Measurements from ENCODE around the gene LSR. TPM values are rescaled to one million over a fixed set of nuclear protein-coding genes. Genes with fewer than 3 reads are reported as not detected.

The LSR gene
- total RNA-seq, 5 donors from 2014 or later (not counting 1 experiment from before 2014, with no cell fraction given), result 36.8 to 64.9 (median 57.4) TPM

DNA sequence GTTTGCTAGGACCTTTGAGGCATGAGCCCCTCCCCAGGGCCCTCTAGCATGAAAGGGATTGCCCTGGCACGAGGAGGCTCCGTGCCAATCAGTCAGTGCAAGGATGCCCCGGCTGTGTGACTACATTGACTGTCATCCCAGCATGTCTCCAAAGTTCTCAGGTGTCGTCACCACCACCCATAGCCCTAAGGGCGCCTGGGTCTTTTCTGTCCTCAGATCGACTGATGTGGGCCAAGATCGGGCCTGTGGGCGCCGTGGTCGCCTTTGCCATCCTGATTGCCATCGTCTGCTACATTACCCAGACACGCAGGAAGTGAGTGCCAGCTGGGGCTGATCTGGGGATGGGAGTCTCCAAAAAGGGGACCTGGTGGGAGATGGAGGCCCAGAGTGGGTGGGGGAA is 61.5 kb downstream of the LSR start:
- Mint-ChIP-seq H3K27me3 (no peaks in the 10 kb centered on the region), H3K9me3 (no peaks in the 10 kb centered on the region), H3K4me1 (peaks cover 0 to 2% (median 0%) of the 10 kb centered on the region in 3 donors), H3K36me3 (no peaks in the 10 kb centered on the region), H3K4me3 (no peak overlapping the region), H3K27ac (peak overlapping the region in 1 of 2 donors; percentile 55)
- Histone ChIP-seq H3K9me3 (no peaks in the 10 kb centered on the region), H3K36me3 (ENCODE audit: control insufficient read depth in 2 of 2, extremely low read depth in 1 of 2, insufficient read depth in 1 of 2, low read length in 1 of 2) (no peaks in the 10 kb centered on the region), H3K27ac (ENCODE audit: low read length) (no peak overlapping the region), H3K27me3 (replicated peaks in 1 of 2; ENCODE audit: control insufficient read depth in 2 of 2, extremely low read depth in 1 of 2, insufficient read depth in 2 of 2, low read length in 1 of 2) (peaks cover 0 to 18% of the 10 kb centered on the region in 2 experiments), H3K4me1 (ENCODE audit: control insufficient read depth in 1 of 2, extremely low read depth in 1 of 2, insufficient read depth in 2 of 2, low read length in 2 of 2) (no peaks in the 10 kb centered on the region), H3K4me3 (ENCODE audit: control insufficient read depth in 1 of 2, extremely low read depth in 1 of 2, low read length in 1 of 2) (no peak overlapping the region)
- DNase-seq (no peak), ATAC-seq (replicated peaks in 1 of 4) (peak in 2 of 4 experiments; percentile 23 to 42)
- ChIA-PET POLR2A (no interaction called here), CTCF (no interaction called here)
- WGBS (ENCODE audit: insufficient coverage), result 39% methylated on average over 11 of the region's 12 CpGs

DNA sequence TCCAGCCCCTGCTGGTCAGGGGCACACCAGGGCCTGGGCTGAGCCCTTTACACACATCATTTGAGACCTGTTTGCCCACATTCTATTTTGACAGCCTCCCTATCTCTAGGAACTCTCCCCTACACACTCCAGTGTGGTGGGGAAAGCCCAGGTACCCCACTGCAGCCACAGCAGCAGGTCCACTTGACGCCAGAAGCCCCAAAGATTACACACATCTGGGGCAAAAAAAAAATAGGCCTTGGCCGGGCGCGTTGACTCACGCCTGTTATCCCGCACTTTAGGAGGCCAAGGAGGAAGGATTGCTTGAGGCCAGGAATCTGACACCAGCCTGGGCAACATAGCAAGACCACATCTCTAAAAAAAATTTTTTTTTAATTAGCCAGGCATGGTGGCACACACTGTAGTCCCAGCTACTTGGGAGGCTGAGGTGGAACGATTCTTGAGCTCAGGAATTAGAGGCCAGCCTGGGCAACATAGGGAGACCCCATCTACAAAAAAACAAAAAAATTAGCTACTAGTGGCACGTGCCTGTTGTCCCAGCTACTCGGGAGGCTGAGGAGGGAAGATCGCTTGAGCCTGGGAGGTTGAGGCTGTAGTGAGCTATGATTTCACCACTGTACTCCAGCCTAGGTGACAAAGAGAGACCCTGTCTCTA is 62.1 kb downstream of the LSR start:
- Mint-ChIP-seq H3K36me3 (no peaks in the 10 kb centered on the region), H3K4me3 (no peak overlapping the region), H3K9me3 (no peaks in the 10 kb centered on the region), H3K27ac (no peak overlapping the region), H3K4me1 (peaks cover 0 to 2% (median 0%) of the 10 kb centered on the region in 3 donors), H3K27me3 (no peaks in the 10 kb centered on the region)
- no peak overlapping the region for H3K27ac ChIP-seq (ENCODE audit: low read length)
- POLR2A ChIA-PET, result no interaction called here
- no peaks in the 10 kb centered on the region for H3K9me3 ChIP-seq
- no peak for ATAC-seq (replicated peaks in 1 of 4)
- WGBS (ENCODE audit: insufficient coverage), result 87% methylated on average over 5 of the region's 10 CpGs
- no peak overlapping the region for H3K4me3 ChIP-seq (ENCODE audit: control insufficient read depth in 1 of 2, extremely low read depth in 1 of 2, low read length in 1 of 2)
- no peak for DNase-seq
- no peaks in the 10 kb centered on the region for H3K36me3 ChIP-seq (ENCODE audit: control insufficient read depth in 2 of 2, extremely low read depth in 1 of 2, insufficient read depth in 1 of 2, low read length in 1 of 2)
- CTCF ChIA-PET, result no interaction called here
- peaks cover 0 to 15% of the 10 kb centered on the region in 2 experiments for H3K27me3 ChIP-seq (replicated peaks in 1 of 2; ENCODE audit: control insufficient read depth in 2 of 2, extremely low read depth in 1 of 2, insufficient read depth in 2 of 2, low read length in 1 of 2)
- no peaks in the 10 kb centered on the region for H3K4me1 ChIP-seq (ENCODE audit: control insufficient read depth in 1 of 2, extremely low read depth in 1 of 2, insufficient read depth in 2 of 2, low read length in 2 of 2)

DNA sequence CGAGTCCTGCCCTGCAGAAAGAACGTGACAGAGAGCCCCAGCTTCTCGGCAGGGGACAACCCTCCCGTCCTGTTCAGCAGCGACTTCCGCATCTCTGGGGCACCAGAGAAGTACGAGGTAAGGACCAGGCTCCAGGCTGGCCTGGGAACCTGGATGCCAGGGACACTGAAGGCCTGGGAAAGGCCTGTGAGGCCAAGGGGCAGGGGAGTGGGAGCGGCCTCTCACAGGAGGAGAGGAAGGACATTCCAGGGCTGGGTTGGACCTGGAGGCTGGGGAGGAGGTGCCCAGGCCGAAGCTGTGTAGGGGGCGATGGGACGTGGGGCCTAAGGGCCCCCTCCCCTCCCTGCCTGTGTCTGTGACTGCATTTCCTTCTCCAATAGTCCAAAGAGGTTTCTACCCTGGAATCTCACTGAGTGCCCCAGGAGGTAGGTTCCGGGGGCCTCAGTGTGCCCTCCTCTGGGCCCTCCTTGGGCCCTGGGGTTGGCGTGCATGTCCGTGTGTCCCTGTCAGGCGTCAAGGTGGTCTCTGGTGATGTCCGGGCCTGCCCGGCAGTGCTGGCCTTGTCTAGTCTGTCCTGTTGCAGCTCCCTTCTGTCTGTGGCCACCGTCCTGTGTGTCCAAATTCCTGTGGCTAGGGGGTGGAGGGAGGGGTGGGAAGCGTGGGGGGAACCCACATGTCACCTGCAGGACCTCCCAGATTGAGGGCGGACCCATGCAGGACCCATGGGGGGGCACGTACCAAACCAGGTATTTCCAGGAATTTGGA is 63.3 kb downstream of the LSR start:
- H3K4me3 Mint-ChIP-seq, result no peak overlapping the region
- H3K27me3 Mint-ChIP-seq, result no peaks in the 10 kb centered on the region
- no peak overlapping the region for H3K27ac Mint-ChIP-seq
- ChIA-PET POLR2A (no interaction called here), CTCF (no interaction called here)
- DNase-seq (no peak), ATAC-seq (replicated peaks in 1 of 4) (no peak)
- Histone ChIP-seq H3K36me3 (ENCODE audit: control insufficient read depth in 2 of 2, extremely low read depth in 1 of 2, insufficient read depth in 1 of 2, low read length in 1 of 2) (no peaks in the 10 kb centered on the region), H3K27me3 (replicated peaks in 1 of 2; ENCODE audit: control insufficient read depth in 2 of 2, extremely low read depth in 1 of 2, insufficient read depth in 2 of 2, low read length in 1 of 2) (peaks cover 0 to 15% of the 10 kb centered on the region in 2 experiments), H3K4me3 (ENCODE audit: control insufficient read depth in 1 of 2, extremely low read depth in 1 of 2, low read length in 1 of 2) (no peak overlapping the region), H3K9me3 (no peaks in the 10 kb centered on the region), H3K27ac (ENCODE audit: low read length) (no peak overlapping the region), H3K4me1 (ENCODE audit: control insufficient read depth in 1 of 2, extremely low read depth in 1 of 2, insufficient read depth in 2 of 2, low read length in 2 of 2) (no peaks in the 10 kb centered on the region)
- no peaks in the 10 kb centered on the region for H3K36me3 Mint-ChIP-seq
- 90% methylated on average over 12 of the region's 21 CpGs for WGBS (ENCODE audit: insufficient coverage)
- H3K4me1 Mint-ChIP-seq, result peaks cover 0 to 2% (median 0%) of the 10 kb centered on the region in 3 donors
- H3K9me3 Mint-ChIP-seq, result no peaks in the 10 kb centered on the region

DNA sequence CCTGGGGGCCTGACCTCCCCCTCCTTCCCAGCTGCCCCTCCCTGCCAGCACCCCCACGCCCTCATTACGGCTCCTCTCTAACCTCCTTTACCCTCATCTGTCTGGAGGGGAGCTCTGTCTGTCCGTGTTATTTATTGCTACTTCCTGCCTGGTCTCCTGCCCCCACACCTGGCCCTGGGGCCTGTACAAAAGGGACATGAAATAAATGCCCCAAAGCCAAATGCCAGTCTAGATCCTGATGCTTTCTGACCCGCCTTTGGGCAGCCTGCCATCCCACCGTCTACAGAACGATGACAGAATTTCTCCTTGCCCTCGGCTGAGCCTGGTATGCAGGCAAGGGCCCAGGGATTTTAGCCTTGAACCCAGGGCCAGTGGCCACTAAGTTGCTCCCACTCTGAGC is 64.8 kb downstream of the LSR start:
- no peak for ATAC-seq (replicated peaks in 1 of 4)
- no peak for DNase-seq
- Mint-ChIP-seq H3K4me1 (peaks cover 0 to 5% (median 2%) of the 10 kb centered on the region in 3 donors), H3K27ac (no peak overlapping the region), H3K9me3 (no peaks in the 10 kb centered on the region), H3K4me3 (no peak overlapping the region), H3K27me3 (peaks cover 0 to 2% of the 10 kb centered on the region in 2 donors), H3K36me3 (no peaks in the 10 kb centered on the region)
- Histone ChIP-seq H3K9me3 (no peaks in the 10 kb centered on the region), H3K4me3 (ENCODE audit: control insufficient read depth in 1 of 2, extremely low read depth in 1 of 2, low read length in 1 of 2) (no peak overlapping the region), H3K27ac (ENCODE audit: low read length) (no peak overlapping the region), H3K27me3 (replicated peaks in 1 of 2; ENCODE audit: control insufficient read depth in 2 of 2, extremely low read depth in 1 of 2, insufficient read depth in 2 of 2, low read length in 1 of 2) (peaks cover 0 to 16% of the 10 kb centered on the region in 2 experiments), H3K36me3 (ENCODE audit: control insufficient read depth in 2 of 2, extremely low read depth in 1 of 2, insufficient read depth in 1 of 2, low read length in 1 of 2) (no peaks in the 10 kb centered on the region), H3K4me1 (ENCODE audit: control insufficient read depth in 1 of 2, extremely low read depth in 1 of 2, insufficient read depth in 2 of 2, low read length in 2 of 2) (no peaks in the 10 kb centered on the region)
- ChIA-PET POLR2A (no interaction called here), CTCF (no interaction called here)
- WGBS (ENCODE audit: insufficient coverage), result 47% methylated on average over 5 of the region's 7 CpGs

DNA sequence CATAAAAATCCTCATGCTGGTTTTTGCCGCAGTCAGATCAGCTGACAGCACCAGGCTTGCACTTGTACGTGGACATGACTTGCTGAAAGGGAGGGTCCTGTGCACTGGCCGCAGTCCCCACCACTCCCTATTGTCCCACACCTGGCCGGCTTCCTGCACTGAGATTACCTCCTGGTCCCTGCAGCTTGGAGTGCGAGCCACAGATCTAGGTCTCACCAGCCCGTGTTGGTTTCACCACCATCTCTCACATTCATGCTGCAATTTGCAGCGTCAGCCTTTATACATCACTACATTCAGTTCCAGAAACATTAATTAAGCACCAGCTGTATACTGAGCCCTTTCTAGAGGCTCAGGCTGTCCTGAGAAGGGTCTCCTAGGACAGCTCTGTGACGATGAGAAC is 65.2 kb downstream of the LSR start:
- Histone ChIP-seq H3K36me3 (ENCODE audit: control insufficient read depth in 2 of 2, extremely low read depth in 1 of 2, insufficient read depth in 1 of 2, low read length in 1 of 2) (no peaks in the 10 kb centered on the region), H3K27ac (ENCODE audit: low read length) (no peak overlapping the region), H3K4me3 (ENCODE audit: control insufficient read depth in 1 of 2, extremely low read depth in 1 of 2, low read length in 1 of 2) (no peak overlapping the region), H3K9me3 (no peaks in the 10 kb centered on the region), H3K4me1 (ENCODE audit: control insufficient read depth in 1 of 2, extremely low read depth in 1 of 2, insufficient read depth in 2 of 2, low read length in 2 of 2) (no peaks in the 10 kb centered on the region), H3K27me3 (replicated peaks in 1 of 2; ENCODE audit: control insufficient read depth in 2 of 2, extremely low read depth in 1 of 2, insufficient read depth in 2 of 2, low read length in 1 of 2) (peaks cover 0 to 20% of the 10 kb centered on the region in 2 experiments)
- Mint-ChIP-seq H3K27me3 (peaks cover 0 to 5% of the 10 kb centered on the region in 2 donors), H3K4me1 (peaks cover 0 to 9% (median 5%) of the 10 kb centered on the region in 3 donors), H3K36me3 (no peaks in the 10 kb centered on the region), H3K27ac (no peak overlapping the region), H3K9me3 (no peaks in the 10 kb centered on the region), H3K4me3 (no peak overlapping the region)
- ChIA-PET CTCF (interaction anchor here in 1 of 2 donors (0.6 kb wide), 1 partner anchor 130 kb away, joined by 3 read pairs; no protein-coding TSS in a partner anchor), POLR2A (no interaction called here)
- WGBS (ENCODE audit: insufficient coverage), result 89% methylated on average over 5 of the region's 8 CpGs
- no peak for ATAC-seq (replicated peaks in 1 of 4)
- DNase-seq, result no peak

DNA sequence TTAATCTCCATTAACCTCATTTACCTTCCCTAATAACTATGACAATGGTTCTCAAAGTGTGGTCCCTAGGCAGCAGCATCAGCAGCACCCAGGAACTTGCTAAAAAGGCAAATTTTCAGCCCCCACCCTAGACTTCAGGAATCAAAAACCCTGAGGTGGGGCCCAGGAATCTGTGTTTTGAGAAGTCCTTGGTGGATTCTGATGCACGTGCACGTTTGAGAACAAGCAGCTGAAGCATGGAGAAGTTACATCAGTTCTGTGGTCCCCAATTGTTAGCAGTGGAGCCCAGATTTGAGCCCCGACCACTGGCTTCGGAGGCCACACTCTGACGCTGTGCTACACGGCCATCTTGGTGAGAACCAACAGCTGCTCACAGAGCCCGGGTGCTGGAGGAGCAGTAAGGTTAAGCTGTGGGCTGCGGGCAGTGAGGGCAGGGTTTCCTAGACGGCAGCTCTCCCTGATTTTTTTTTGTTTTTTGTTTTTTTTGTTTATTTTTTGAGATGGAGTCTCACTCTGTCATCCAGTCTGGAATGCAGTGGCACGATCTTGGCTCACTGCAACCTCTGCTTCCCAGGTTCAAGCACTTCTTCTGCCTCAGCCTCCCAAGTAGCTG is 66.2 kb downstream of the LSR start:
- Mint-ChIP-seq H3K27me3 (peaks cover 0 to 5% of the 10 kb centered on the region in 2 donors), H3K27ac (no peak overlapping the region), H3K4me1 (peaks cover 0 to 9% (median 5%) of the 10 kb centered on the region in 3 donors), H3K4me3 (no peak overlapping the region), H3K36me3 (no peaks in the 10 kb centered on the region), H3K9me3 (no peaks in the 10 kb centered on the region)
- DNase-seq, result no peak
- no peak for ATAC-seq (replicated peaks in 1 of 4)
- WGBS (ENCODE audit: insufficient coverage), result 85% methylated on average over 8 of the region's 10 CpGs
- POLR2A ChIA-PET, result no interaction called here
- CTCF ChIA-PET, result interaction anchor here in 1 of 2 donors (0.6 kb wide), 1 partner anchor 41 kb away, joined by 4 read pairs; no protein-coding TSS in a partner anchor
- Histone ChIP-seq H3K9me3 (no peaks in the 10 kb centered on the region), H3K27me3 (replicated peaks in 1 of 2; ENCODE audit: control insufficient read depth in 2 of 2, extremely low read depth in 1 of 2, insufficient read depth in 2 of 2, low read length in 1 of 2) (peaks cover 0 to 24% of the 10 kb centered on the region in 2 experiments), H3K4me3 (ENCODE audit: control insufficient read depth in 1 of 2, extremely low read depth in 1 of 2, low read length in 1 of 2) (no peak overlapping the region), H3K27ac (ENCODE audit: low read length) (no peak overlapping the region), H3K36me3 (ENCODE audit: control insufficient read depth in 2 of 2, extremely low read depth in 1 of 2, insufficient read depth in 1 of 2, low read length in 1 of 2) (no peaks in the 10 kb centered on the region), H3K4me1 (ENCODE audit: control insufficient read depth in 1 of 2, extremely low read depth in 1 of 2, insufficient read depth in 2 of 2, low read length in 2 of 2) (no peaks in the 10 kb centered on the region)

All from T-cell (primary cell).